ENCODE results near the gene ABR.

GRCh38 chr17:1188812-1189504 lies 9.2 kb upstream of the ABR start:
- TF ChIP-seq, protein P1, sequence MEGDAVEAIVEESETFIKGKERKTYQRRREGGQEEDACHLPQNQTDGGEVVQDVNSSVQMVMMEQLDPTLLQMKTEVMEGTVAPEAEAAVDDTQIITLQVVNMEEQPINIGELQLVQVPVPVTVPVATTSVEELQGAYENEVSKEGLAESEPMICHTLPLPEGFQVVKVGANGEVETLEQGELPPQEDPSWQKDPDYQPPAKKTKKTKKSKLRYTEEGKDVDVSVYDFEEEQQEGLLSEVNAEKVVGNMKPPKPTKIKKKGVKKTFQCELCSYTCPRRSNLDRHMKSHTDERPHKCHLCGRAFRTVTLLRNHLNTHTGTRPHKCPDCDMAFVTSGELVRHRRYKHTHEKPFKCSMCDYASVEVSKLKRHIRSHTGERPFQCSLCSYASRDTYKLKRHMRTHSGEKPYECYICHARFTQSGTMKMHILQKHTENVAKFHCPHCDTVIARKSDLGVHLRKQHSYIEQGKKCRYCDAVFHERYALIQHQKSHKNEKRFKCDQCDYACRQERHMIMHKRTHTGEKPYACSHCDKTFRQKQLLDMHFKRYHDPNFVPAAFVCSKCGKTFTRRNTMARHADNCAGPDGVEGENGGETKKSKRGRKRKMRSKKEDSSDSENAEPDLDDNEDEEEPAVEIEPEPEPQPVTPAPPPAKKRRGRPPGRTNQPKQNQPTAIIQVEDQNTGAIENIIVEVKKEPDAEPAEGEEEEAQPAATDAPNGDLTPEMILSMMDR (IDR thresholded peaks at IDR 0.05) = no peak
- TF ChIP-seq POLR2A (IDR thresholded peaks at IDR 0.05) (no peak), EP300 (IDR thresholded peaks at IDR 0.05) (no peak)
